ENCODE results near the gene HSPB6.

HSPB6 gene

DNA sequence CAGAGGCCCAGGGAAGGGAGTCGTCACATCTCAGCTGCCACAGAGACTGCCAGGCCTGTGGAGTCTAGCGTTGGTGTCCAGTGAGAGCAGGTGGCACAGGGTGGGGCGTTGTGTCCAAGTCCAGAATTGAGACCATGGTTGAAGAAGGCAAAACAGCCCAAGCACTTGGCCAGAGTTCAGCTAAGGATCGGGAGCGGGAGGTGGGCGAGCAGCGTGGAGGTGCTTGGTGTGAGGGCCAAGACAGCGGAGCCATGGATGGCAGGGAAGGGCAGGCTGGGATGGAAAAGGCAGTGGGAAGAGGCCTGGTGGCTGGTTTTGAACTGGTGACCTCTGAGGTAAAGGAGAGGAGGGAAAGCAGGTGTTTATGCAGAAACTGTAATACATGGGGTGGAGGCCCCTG lies 22.6 kb downstream of the HSPB6 start:
- TF ChIP-seq, protein P1, sequence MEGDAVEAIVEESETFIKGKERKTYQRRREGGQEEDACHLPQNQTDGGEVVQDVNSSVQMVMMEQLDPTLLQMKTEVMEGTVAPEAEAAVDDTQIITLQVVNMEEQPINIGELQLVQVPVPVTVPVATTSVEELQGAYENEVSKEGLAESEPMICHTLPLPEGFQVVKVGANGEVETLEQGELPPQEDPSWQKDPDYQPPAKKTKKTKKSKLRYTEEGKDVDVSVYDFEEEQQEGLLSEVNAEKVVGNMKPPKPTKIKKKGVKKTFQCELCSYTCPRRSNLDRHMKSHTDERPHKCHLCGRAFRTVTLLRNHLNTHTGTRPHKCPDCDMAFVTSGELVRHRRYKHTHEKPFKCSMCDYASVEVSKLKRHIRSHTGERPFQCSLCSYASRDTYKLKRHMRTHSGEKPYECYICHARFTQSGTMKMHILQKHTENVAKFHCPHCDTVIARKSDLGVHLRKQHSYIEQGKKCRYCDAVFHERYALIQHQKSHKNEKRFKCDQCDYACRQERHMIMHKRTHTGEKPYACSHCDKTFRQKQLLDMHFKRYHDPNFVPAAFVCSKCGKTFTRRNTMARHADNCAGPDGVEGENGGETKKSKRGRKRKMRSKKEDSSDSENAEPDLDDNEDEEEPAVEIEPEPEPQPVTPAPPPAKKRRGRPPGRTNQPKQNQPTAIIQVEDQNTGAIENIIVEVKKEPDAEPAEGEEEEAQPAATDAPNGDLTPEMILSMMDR (IDR thresholded peaks at IDR 0.05; ENCODE audit: insufficient read depth, low read length, missing control alignments) = no peak
- no peak for DNase-seq (ENCODE audit: low read depth, low spot score)
- POLR2A ChIA-PET = no interaction called here

DNA sequence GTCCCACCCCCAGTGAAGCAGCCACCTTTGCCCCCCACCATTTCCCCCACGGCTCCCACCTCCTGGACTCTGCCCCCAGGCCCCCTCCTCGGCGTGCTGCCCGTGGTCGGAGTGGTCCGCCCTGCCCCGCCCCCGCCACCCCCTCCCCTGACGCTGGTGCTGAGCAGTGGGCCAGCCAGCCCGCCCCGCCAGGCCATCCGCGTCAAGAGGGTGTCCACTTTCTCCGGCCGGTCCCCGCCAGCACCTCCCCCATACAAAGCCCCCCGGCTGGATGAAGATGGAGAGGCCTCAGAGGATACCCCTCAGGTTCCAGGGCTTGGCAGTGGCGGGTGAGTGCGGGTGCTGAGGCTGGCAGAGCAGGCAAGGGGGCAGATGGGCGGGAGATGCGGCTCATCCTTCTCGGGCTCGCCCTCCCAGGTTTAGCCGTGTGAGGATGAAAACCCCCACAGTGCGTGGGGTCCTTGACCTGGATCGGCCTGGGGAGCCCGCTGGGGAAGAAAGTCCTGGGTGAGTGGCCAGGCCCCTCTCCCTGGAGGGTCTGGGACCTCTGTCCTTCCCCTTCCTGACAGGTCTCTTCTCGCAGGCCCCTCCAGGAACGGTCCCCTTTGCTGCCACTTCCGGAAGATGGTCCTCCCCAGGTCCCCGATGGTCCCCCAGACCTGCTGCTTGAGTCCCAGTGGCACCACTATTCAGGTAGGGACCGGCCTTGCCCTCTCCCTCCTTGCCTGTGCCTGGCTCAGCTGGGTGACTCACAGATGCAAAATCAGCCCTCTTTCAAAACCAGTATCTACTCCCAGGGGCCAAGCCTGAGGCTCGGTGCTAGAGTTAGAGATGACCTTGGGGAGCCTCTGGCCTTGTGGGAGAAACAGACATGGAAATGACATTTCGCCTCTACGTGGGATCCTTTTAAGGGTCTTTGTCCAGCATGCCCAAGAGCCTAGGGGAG lies 23.4 kb downstream of the HSPB6 start:
- CTCF ChIA-PET = no interaction called here
- TF ChIP-seq, protein P1 (IDR thresholded peaks at IDR 0.05; ENCODE audit: insufficient read depth, low read length, missing control alignments) = no peak
- no peak overlapping the region for H3K4me3 ChIP-seq (ENCODE audit: low read depth, low read length)
- DNase-seq (ENCODE audit: low read depth, low spot score) = no peak
- POLR2A ChIA-PET = no interaction called here

More for the DNA sequence above, 22.6 kb downstream of the HSPB6 start:
- CTCF ChIA-PET = no interaction called here
- H3K4me3 ChIP-seq (ENCODE audit: low read depth, low read length) = no peak overlapping the region

DNA sequence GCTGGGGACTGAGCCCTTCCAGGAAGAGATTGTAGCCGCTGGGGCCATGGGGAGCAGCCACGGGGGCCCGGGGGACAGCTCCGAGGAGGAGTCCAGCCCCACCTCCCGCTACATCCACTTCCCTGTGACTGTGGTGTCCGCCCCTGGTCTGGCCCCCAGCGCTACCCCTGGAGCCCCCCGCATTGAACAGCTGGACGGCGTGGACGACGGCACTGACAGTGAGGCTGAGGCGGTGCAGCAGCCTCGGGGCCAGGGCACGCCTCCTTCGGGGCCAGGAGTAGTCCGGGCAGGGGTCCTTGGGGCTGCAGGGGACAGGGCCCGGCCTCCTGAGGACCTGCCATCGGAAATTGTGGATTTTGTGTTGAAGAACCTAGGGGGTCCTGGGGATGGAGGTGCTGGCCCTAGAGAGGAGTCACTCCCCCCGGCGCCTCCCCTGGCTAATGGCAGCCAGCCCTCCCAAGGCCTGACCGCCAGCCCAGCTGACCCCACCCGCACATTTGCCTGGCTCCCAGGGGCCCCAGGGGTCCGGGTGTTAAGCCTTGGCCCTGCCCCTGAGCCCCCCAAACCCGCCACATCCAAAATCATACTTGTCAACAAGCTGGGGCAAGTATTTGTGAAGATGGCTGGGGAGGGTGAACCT lies 24.2 kb downstream of the HSPB6 start:
- ChIA-PET POLR2A (no interaction called here), CTCF (interaction anchor here (1.0 kb wide), 1 partner anchor 13 kb away, joined by 3 read pairs; no protein-coding TSS in a partner anchor)
- no peak overlapping the region for H3K4me3 ChIP-seq (ENCODE audit: low read depth, low read length)
- TF ChIP-seq, protein P1 (IDR thresholded peaks at IDR 0.05; ENCODE audit: insufficient read depth, low read length, missing control alignments) = no peak
- DNase-seq (ENCODE audit: low read depth, low spot score) = no peak

DNA sequence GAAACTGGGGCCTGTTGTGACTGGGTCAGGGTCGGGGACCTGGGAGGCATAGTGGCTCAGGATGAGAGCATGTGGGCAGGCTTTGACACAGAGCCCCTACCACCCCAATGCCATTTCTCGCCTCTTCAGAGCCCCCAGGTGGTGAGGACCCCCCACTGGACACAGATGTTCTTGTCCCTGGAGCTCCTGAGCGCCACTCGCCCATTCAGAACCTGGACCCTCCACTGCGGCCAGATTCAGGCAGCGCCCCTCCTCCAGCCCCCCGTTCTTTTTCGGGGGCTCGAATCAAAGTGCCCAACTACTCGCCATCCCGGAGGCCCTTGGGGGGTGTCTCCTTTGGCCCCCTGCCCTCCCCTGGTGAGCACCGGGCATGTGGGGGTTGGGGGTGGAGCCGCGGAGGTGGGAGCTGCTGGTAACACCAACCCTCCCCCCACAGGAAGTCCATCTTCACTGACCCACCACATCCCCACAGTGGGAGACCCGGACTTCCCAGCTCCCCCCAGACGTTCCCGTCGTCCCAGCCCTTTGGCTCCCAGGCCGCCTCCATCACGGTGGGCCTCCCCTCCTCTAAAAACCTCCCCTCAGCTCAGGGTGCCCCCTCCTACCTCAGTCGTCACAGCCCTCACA lies 24.9 kb downstream of the HSPB6 start:
- CTCF ChIA-PET = interaction anchor here (1.0 kb wide), 1 partner anchor 12 kb away, joined by 3 read pairs; no protein-coding TSS in a partner anchor
- POLR2A ChIA-PET = interaction anchor here (1.5 kb wide), 1 partner anchor 14 kb away, joined by 3 read pairs; the partner anchor contains the start of gene PSENEN
- H3K4me3 ChIP-seq (ENCODE audit: low read depth, low read length) = no peak overlapping the region
- no peak for DNase-seq (ENCODE audit: low read depth, low spot score)
- TF ChIP-seq, protein P1 (IDR thresholded peaks at IDR 0.05; ENCODE audit: insufficient read depth, low read length, missing control alignments) = no peak

DNA sequence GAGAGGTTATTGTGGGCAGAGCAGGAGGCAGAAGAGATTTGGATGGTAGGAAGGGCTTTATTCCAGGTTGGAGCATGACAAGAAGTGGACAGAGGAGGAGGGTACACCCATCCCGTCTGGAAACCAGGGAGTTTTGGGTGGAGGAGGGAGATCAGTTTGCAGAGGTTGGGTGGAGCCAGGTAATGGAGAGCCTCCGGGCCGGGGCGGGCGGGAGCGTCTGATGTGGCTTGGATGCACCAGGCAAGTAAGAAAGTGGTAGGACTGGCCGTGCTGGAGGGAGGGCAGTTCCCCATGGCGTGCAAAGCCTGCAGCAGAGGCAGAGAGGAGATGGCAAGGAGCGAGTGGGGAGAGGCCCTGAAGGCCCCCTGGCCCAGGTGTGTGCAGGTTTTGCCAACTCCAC lies 25.5 kb downstream of the HSPB6 start:
- ChIA-PET CTCF (no interaction called here), POLR2A (interaction anchor here (0.6 to 1.5 kb wide), 2 partner anchors 14 to 85 kb away, joined by 3 read pairs; partner anchors contain the start of gene PSENEN)
- TF ChIP-seq, protein P1 (IDR thresholded peaks at IDR 0.05; ENCODE audit: insufficient read depth, low read length, missing control alignments) = no peak
- H3K4me3 ChIP-seq (ENCODE audit: low read depth, low read length) = no peak overlapping the region
- no peak for DNase-seq (ENCODE audit: low read depth, low spot score)

Measured in AG04449 (cell line).